NCI-H748 (cell line): Measurements from ENCODE around the gene LRRC36.

ENCODE experiments used
- DNase-seq: peaks from one replicate; lab custom pipeline; 2025; ENCODE audit not compliant: unreplicated experiment; lab: John Stamatoyannopoulos, UW

LRRC36 gene

GRCh38 chr16:67294171-67294757 lies 32.4 kb upstream of the LRRC36 start:
- no peak for DNase-seq

- DNase-seq = no peak
These were observed 31.7 kb upstream of the LRRC36 start for GRCh38 chr16:67294938-67295361.

GRCh38 chr16:67296420-67296819 lies 30.2 kb upstream of the LRRC36 start:
- DNase-seq = no peak

GRCh38 chr16:67298277-67298676 lies 28.3 kb upstream of the LRRC36 start:
- DNase-seq = no peak

- no peak for DNase-seq
These were observed 27.3 kb upstream of the LRRC36 start for GRCh38 chr16:67299269-67299668.

- DNase-seq = no peak
These were observed 25.4 kb upstream of the LRRC36 start for GRCh38 chr16:67301080-67301782.

GRCh38 chr16:67302076-67302475 lies 24.5 kb upstream of the LRRC36 start:
- DNase-seq = no peak

- DNase-seq = no peak
These were observed 23.6 kb upstream of the LRRC36 start for GRCh38 chr16:67302970-67303369.

- DNase-seq = no peak
These were observed 22.6 kb upstream of the LRRC36 start for GRCh38 chr16:67304020-67304419.

- no peak for DNase-seq
These were observed 21.2 kb upstream of the LRRC36 start for GRCh38 chr16:67305216-67306071.

- DNase-seq = no peak
These were observed 16.1 kb upstream of the LRRC36 start for GRCh38 chr16:67310561-67310960.

GRCh38 chr16:67311607-67312488 lies 14.8 kb upstream of the LRRC36 start:
- DNase-seq = no peak

- no peak for DNase-seq
These were observed 13.9 kb upstream of the LRRC36 start for GRCh38 chr16:67312719-67313118.

- no peak for DNase-seq
These were observed 8.8 kb upstream of the LRRC36 start for GRCh38 chr16:67317853-67318252.

GRCh38 chr16:67326115-67326471 lies 522 bp upstream of the LRRC36 start:
- no peak for DNase-seq

GRCh38 chr16:67327743-67328142 lies 1.1 kb downstream of the LRRC36 start:
- DNase-seq = no peak

GRCh38 chr16:67329901-67330300 lies 3.3 kb downstream of the LRRC36 start:
- DNase-seq = no peak

- no peak for DNase-seq
These were observed 6.7 kb downstream of the LRRC36 start for GRCh38 chr16:67333315-67333714.

- DNase-seq = no peak
These were observed 9.5 kb downstream of the LRRC36 start for GRCh38 chr16:67336116-67336515.

GRCh38 chr16:67336648-67337047 lies 10.0 kb downstream of the LRRC36 start:
- DNase-seq = no peak

GRCh38 chr16:67339453-67339852 lies 12.8 kb downstream of the LRRC36 start:
- no peak for DNase-seq
